Keratinocyte (primary cell): ENCODE data around the gene LRCH3.

ENCODE experiments used
- EZH2 ChIP-seq: IDR thresholded peaks from one replicate; pipeline ENCODE4 v1.6.1; 2012; ENCODE audit warnings: inconsistent platforms, mild to moderate bottlenecking, low read length, moderate library complexity
- TF ChIP-seq, protein P1 (sequence below), 3 experiments: IDR thresholded peaks in 1 of 3; conservative IDR thresholded peaks in 1 of 3; optimal IDR thresholded peaks in 1 of 3; 2 replicates in 2 of 3; 3 replicates in 1 of 3; pipeline versions ENCODE3 to v1.5.1; 2011; ENCODE audit warnings: low read length in 3 of 3, mild to moderate bottlenecking in 3 of 3, moderate library complexity in 2 of 3, control low read depth in 1 of 3, inconsistent platforms in 1 of 3; ENCODE audit not compliant: insufficient read depth in 2 of 3; ENCODE audit errors: extremely low read depth in 1 of 3

GRCh38 chr3:197835509-197835908 is 44.5 kb downstream of the LRCH3 start:
- TF ChIP-seq, protein P1, sequence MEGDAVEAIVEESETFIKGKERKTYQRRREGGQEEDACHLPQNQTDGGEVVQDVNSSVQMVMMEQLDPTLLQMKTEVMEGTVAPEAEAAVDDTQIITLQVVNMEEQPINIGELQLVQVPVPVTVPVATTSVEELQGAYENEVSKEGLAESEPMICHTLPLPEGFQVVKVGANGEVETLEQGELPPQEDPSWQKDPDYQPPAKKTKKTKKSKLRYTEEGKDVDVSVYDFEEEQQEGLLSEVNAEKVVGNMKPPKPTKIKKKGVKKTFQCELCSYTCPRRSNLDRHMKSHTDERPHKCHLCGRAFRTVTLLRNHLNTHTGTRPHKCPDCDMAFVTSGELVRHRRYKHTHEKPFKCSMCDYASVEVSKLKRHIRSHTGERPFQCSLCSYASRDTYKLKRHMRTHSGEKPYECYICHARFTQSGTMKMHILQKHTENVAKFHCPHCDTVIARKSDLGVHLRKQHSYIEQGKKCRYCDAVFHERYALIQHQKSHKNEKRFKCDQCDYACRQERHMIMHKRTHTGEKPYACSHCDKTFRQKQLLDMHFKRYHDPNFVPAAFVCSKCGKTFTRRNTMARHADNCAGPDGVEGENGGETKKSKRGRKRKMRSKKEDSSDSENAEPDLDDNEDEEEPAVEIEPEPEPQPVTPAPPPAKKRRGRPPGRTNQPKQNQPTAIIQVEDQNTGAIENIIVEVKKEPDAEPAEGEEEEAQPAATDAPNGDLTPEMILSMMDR (optimal IDR thresholded peaks at IDR 0.05 in 1 of 3, IDR thresholded peaks at IDR 0.05 in 1 of 3, conservative IDR thresholded peaks at IDR 0.05 in 1 of 3; ENCODE audit: extremely low read depth in 1 of 3, insufficient read depth in 2 of 3, low read length in 3 of 3): no peak
- TF ChIP-seq EZH2: no peak
